ENCODE measurements around the gene GALNT2. TPM values are rescaled to one million over a fixed set of nuclear protein-coding genes. Genes with fewer than 3 reads are reported as not detected.

Gene GALNT2
- total RNA-seq, 1 donor from 2014 or later, result 32.8 TPM

- DNase-seq, result no peak
Measured at GRCh38 chr1:230212405-230212936, 145.4 kb downstream of the GALNT2 start.

- peak; percentile 32 for DNase-seq
Measured at GRCh38 chr1:230215031-230215430, 148.0 kb downstream of the GALNT2 start.

DNA sequence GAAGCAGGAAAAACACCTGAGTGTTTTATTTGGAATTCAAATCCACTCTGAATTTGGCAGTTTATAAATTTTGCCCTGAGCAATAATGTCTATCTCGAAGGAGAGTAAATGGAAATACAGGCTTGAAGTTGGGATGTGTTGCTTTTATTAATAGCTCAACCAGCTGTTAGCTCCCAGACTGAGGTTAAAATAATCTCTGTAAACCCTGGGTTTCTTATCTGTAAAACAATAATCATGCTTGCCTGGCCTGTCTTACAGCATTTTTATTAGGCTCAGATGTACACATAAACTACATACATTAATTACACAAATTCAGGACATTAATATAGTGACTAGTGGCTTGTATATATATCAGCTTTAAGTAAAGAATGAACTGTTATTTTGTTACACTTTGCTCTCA is 148.5 kb downstream of the GALNT2 start:
- no peak for DNase-seq

DNA sequence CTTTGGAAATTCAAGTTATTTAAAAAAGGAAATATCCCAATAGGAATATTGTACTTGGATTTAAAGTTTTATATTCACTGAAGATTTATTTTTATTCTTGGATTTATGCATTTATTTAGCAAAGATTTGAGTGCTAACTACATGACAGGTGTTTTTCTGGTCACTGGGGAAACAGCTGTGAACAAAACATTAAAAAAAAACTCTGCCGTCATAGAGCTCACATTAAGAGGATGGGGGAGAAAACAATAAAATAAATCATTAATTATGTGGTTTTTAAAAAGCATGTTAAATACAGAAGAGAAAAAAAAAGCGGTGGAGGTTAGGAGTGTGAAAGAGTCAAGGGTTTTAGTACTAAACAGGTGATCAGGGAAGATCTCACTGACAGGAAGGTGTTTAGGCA is 149.9 kb downstream of the GALNT2 start:
- no peak for DNase-seq

- no peak for DNase-seq
Measured at GRCh38 chr1:230218667-230219066, 151.6 kb downstream of the GALNT2 start.

DNA sequence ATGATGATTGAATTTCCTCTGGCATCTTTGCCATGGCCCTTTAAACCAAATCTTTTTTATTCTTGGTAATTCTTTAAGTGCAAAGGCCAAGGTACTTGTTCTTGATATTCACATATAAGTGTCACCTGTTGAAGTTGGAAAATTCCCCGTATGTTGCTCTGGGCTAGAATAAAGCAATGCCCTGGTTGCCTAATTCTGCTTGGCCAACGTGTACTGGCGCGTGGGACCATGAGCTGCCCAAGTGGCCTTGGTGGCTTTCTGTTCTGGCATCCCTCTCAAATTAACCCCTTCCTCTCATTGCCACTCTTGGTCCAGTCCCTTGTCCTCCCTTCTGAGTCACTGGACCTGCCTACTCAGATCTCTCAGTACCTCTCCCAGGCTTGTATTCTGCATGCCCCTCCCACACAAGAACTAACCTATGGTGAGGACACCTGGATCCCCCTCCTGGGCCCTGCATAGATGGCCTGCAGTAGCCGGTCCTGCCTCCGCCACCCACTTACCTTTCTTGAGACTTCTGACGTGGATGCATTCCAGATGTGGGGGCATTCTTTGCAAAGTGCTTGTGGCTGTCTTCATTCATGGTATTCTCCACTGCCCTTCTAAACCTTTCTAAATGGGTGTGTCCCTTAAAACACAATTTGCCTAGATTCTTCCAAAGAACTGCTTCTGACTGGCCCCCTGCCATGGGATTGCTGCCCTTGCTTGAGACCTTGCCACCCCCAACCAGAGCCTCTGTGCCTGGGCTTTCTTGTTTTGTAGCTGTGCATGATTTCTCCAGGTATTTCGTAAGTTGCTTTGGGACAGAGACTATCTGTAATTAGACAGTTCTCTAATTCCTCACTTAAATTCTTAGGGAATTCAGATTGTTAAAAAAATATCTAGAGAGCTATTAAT is 152.4 kb downstream of the GALNT2 start:
- no peak for DNase-seq

DNA sequence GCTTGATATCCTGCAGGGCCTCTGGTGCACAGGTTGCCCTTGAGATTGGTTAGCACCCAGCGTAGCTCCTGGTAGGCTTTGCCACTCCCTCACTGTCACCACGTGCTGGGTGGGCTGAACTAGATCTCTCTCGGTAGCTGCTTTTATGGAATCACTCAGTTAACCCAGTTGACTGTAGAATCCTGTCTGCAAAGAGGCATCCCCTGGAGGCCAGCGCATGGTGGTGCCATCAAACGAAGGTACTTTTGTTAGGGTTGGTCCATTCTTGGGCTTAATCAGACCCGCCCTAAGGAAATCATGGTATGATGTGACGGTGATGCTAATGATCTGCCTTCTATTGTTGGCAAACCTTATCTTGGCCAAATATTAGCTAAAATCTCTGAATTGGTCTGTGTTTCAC is 153.4 kb downstream of the GALNT2 start:
- DNase-seq, result no peak

DNA sequence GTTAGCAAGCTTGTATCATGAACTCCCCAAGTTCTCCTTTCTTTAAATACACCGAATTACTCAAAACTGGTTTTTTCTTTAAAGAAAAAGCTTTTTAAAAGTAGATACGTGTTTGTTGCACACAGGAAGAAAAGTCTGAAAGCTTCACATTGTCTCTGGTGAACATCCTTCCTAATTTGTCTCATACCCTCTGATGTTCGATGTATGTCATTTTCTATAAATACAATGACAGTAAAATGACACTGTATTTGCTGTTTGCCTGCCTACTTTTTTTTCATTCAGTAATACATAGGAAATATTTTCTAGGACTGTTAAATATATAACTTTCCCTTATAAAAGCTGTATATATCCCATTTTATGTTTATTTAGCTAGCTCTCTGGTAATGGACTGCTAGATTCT is 153.9 kb downstream of the GALNT2 start:
- DNase-seq, result no peak

DNA sequence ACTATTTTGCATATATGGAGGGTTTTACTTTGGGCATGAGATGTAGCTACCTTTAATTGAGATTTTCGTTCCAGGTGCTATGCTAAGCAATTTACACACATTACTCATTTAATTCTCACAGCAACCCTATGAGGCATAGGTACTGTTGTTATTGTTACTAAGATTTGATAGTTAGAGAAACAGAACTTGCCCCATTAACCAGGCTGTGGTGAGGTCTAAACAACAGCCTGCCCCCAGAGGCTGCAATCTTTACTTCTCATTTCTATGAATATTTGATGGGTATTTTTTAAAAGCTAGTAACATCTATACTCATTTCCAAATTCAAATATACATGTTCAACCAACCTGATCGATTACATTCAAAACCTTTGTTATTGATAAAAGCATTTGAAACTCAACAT is 155.6 kb downstream of the GALNT2 start:
- DNase-seq, result no peak

GRCh38 chr1:230224101-230224960 is 157.3 kb downstream of the GALNT2 start:
- DNase-seq, result no peak

- no peak for DNase-seq
Measured at GRCh38 chr1:230226007-230226800, 159.2 kb downstream of the GALNT2 start.

DNA sequence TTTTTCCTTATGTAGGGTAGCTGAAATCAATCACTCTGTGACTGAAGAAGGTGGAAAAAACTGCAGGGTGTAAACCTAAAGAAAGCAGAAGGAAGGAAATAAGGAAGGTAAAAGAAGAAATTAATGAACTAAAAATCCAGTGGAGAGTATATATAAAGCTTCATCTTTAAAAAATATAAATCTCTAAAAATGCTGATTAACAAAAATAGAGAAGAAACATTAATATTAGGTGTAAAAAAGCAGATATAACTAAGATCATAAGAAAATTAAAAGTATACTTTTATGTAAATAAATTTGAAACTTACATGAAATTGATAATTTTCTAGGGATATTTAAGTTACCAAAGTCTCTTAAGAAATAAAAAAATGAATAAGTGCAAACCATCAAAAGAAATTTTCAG is 159.8 kb downstream of the GALNT2 start:
- no peak for DNase-seq

DNA sequence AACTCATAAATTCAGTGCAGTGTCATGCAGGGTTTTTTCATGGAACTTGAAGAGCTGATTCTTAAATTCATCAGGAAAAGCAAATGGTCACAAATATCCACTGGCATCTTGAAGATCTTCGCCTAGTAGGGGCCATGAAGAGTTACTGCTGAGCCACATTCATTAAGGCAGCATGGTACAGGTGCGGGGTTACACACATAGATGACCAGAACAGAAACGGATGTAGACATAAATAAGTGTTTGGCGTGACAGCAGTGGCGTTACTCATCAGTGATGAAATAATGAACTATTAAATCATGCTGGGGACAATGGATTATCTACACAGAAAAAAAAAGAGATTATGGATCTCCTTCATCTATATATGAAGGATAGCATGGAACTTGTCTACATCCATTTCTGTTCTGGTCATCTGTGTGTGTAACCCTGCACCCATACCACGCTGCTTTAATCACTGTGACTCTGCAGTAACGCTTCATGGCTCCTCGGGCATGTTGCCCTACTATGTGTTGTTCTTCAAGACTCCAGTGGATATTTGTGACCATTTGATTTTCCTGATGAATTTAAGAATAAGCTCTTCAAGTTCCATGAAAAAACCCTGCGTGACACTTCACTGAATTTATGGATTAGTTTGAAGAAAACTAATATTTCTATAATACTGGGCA is 161.3 kb downstream of the GALNT2 start:
- DNase-seq, result no peak

GRCh38 chr1:230230273-230230672 is 163.2 kb downstream of the GALNT2 start:
- no peak for DNase-seq

- DNase-seq, result no peak
Measured at GRCh38 chr1:230230948-230231773, 164.1 kb downstream of the GALNT2 start.

DNA sequence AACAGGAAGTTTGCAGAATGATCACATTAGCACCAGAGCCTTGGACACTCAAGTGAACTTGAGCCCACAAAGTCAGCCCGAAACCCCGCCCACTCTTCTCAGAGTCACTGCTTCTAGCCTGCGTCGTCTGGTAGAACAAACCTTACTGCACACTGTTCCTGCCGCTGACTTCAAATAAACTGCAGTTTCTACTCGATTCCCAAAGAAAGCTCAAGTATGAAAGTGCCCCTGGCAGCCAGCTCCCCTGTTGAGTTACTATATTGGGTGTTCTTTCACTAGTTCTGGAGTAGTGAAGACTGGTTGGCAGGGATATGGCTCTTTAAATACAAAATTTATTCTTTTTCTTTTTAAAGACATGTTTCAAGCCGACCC is 164.7 kb downstream of the GALNT2 start:
- DNase-seq, result no peak

DNA sequence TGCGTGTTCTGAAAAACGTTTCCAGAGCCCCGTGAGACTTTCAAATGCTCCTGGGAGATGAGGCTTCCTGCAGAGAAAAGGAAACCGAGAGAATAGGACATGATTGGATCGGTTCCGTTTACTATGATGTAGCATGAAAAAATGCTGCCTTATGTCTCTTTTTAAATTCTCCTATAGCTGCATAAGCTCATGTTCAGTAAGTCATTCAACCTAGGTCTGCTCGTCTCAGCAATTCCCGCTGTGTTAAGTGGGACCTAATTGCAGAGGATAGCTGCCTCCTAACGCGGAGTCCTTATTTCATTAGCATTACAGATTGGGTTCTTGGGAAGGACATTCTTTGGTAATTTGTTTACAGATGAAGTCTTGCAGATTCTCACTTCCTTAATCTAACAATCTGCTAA is 165.3 kb downstream of the GALNT2 start:
- DNase-seq, result no peak

- DNase-seq, result no peak
Measured at GRCh38 chr1:230233786-230234185, 166.7 kb downstream of the GALNT2 start.

GRCh38 chr1:230235876-230236275 is 168.8 kb downstream of the GALNT2 start:
- DNase-seq, result no peak

- DNase-seq, result no peak
Measured at GRCh38 chr1:230236301-230237008, 169.4 kb downstream of the GALNT2 start.
